Measurements from ENCODE around the gene SCN1B. TPM values are rescaled to one million over a fixed set of nuclear protein-coding genes. Genes with fewer than 3 reads are reported as not detected.

The SCN1B gene
- total and polyA plus RNA-seq, 10 of the 15 experiments (the other 5 are each of a cell fraction or from before 2014, with no cell fraction given), result 0.04 to 0.54 (median 0.11) TPM; not detected in 3

- H3K4me3 ChIP-seq, result no peak overlapping the region
- ChIA-PET RAD21 (ENCODE audit: unreplicated experiment) (no interaction called here), CTCF (interaction anchor here (1.1 kb wide), 1 partner anchor 24 kb away, joined by 4 read pairs; no protein-coding TSS in a partner anchor), SMC1A (ENCODE audit: uncharacterized antibody, unreplicated experiment) (interaction anchor here (0.8 kb wide), 1 partner anchor 10 kb away, joined by 3 read pairs; no protein-coding TSS in a partner anchor), POLR2A (no interaction called here)
- no peaks in the 10 kb centered on the region for H3K9me3 ChIP-seq (replicated peaks; ENCODE audit: control insufficient read depth, insufficient read depth, low read length)
- intact Hi-C loops (cut with micrococcal nuclease; ENCODE audit: unreplicated experiment) (no loop called here), in situ Hi-C loops (cut with MboI) (no loop called here)
- ATAC-seq, result no peak
- FAIRE-seq, result no peak
- no peaks in the 10 kb centered on the region for H3K4me1 ChIP-seq (ENCODE audit: control insufficient read depth, insufficient read depth, low read length)
- no peaks in the 10 kb centered on the region for H3K79me2 ChIP-seq (ENCODE audit: control insufficient read depth, insufficient read depth, low read length)
- DNase-seq (ENCODE audit: low read depth, low spot score), result no peak
- WGBS (ENCODE audit: insufficient coverage, insufficient replicate concordance, low lambda C conversion rate, missing lambda C conversion rate), result 36% methylated on average over 7 of the region's 7 CpGs
- no peaks in the 10 kb centered on the region for H3K27me3 ChIP-seq (replicated peaks in 1 of 2; ENCODE audit: control insufficient read depth in 2 of 2, insufficient read depth in 2 of 2, low read length in 1 of 2)
- no peaks in the 10 kb centered on the region for H3K36me3 ChIP-seq (ENCODE audit: control insufficient read depth in 2 of 2, insufficient read depth in 2 of 2, low read length in 1 of 2)
- no TSS peak for BruUV-seq (replicated peaks)
- no peak overlapping the region for H3K9ac ChIP-seq (ENCODE audit: control insufficient read depth, insufficient read depth, low read length)
- no peak overlapping the region for H3K27ac ChIP-seq (ENCODE audit: control insufficient read depth, insufficient read depth)
- H4K20me1 ChIP-seq (ENCODE audit: control insufficient read depth, insufficient read depth), result no peaks in the 10 kb centered on the region
- no peak overlapping the region for H3K4me2 ChIP-seq (ENCODE audit: control insufficient read depth, insufficient read depth)
- TF ChIP-seq SP1 (IDR thresholded peaks at IDR 0.05; ENCODE audit: low read depth, low read length) (no peak), EED (IDR thresholded peaks at IDR 0.05; ENCODE audit: low read depth) (no peak), LARP7 (IDR thresholded peaks at IDR 0.05) (no peak), ZBTB33 (IDR thresholded peaks at IDR 0.05) (no peak), KDM1A (IDR thresholded peaks at IDR 0.05; ENCODE audit: borderline replicate concordance) (no peak), CEBPB (IDR thresholded peaks at IDR 0.05; ENCODE audit: borderline replicate concordance in 1 of 2, low read depth in 2 of 2, low read length in 2 of 2) (no peak), TAF1 (IDR thresholded peaks at IDR 0.05; ENCODE audit: borderline replicate concordance, low read depth, low read length) (no peak), MYB (IDR thresholded peaks at IDR 0.05; ENCODE audit: borderline replicate concordance, low read depth, low read length) (no peak), IKZF1 (conservative IDR thresholded peaks at IDR 0.05) (no peak), SMARCA5 (IDR thresholded peaks at IDR 0.05) (no peak), IRF4 (IDR thresholded peaks at IDR 0.05; ENCODE audit: low read depth, low read length) (no peak), CREB1 (IDR thresholded peaks at IDR 0.05; ENCODE audit: low read depth) (no peak), CREM (IDR thresholded peaks at IDR 0.05; ENCODE audit: low read depth) (no peak), FOXK2 (IDR thresholded peaks at IDR 0.05) (no peak)
- TF ChIP-seq, protein P1, sequence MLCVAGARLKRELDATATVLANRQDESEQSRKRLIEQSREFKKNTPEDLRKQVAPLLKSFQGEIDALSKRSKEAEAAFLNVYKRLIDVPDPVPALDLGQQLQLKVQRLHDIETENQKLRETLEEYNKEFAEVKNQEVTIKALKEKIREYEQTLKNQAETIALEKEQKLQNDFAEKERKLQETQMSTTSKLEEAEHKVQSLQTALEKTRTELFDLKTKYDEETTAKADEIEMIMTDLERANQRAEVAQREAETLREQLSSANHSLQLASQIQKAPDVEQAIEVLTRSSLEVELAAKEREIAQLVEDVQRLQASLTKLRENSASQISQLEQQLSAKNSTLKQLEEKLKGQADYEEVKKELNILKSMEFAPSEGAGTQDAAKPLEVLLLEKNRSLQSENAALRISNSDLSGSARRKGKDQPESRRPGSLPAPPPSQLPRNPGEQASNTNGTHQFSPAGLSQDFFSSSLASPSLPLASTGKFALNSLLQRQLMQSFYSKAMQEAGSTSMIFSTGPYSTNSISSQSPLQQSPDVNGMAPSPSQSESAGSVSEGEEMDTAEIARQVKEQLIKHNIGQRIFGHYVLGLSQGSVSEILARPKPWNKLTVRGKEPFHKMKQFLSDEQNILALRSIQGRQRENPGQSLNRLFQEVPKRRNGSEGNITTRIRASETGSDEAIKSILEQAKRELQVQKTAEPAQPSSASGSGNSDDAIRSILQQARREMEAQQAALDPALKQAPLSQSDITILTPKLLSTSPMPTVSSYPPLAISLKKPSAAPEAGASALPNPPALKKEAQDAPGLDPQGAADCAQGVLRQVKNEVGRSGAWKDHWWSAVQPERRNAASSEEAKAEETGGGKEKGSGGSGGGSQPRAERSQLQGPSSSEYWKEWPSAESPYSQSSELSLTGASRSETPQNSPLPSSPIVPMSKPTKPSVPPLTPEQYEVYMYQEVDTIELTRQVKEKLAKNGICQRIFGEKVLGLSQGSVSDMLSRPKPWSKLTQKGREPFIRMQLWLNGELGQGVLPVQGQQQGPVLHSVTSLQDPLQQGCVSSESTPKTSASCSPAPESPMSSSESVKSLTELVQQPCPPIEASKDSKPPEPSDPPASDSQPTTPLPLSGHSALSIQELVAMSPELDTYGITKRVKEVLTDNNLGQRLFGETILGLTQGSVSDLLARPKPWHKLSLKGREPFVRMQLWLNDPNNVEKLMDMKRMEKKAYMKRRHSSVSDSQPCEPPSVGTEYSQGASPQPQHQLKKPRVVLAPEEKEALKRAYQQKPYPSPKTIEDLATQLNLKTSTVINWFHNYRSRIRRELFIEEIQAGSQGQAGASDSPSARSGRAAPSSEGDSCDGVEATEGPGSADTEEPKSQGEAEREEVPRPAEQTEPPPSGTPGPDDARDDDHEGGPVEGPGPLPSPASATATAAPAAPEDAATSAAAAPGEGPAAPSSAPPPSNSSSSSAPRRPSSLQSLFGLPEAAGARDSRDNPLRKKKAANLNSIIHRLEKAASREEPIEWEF (IDR thresholded peaks at IDR 0.05; ENCODE audit: insufficient replicate concordance, low read depth, low read length), result no peak
- no peak overlapping the region for H2AFZ ChIP-seq (ENCODE audit: control insufficient read depth, low read depth, low read length)
These were observed 31.5 kb downstream of the SCN1B start for GRCh38 chr19:35061583-35062373.
